Measurements from ENCODE around the gene BLVRA. TPM values are rescaled to one million over a fixed set of nuclear protein-coding genes. Genes with fewer than 3 reads are reported as not detected.

Gene BLVRA
- polyA plus RNA-seq, 1 donor (not counting 4 experiments of a cell fraction or from before 2014, with no cell fraction given), result 49.6 TPM

DNA sequence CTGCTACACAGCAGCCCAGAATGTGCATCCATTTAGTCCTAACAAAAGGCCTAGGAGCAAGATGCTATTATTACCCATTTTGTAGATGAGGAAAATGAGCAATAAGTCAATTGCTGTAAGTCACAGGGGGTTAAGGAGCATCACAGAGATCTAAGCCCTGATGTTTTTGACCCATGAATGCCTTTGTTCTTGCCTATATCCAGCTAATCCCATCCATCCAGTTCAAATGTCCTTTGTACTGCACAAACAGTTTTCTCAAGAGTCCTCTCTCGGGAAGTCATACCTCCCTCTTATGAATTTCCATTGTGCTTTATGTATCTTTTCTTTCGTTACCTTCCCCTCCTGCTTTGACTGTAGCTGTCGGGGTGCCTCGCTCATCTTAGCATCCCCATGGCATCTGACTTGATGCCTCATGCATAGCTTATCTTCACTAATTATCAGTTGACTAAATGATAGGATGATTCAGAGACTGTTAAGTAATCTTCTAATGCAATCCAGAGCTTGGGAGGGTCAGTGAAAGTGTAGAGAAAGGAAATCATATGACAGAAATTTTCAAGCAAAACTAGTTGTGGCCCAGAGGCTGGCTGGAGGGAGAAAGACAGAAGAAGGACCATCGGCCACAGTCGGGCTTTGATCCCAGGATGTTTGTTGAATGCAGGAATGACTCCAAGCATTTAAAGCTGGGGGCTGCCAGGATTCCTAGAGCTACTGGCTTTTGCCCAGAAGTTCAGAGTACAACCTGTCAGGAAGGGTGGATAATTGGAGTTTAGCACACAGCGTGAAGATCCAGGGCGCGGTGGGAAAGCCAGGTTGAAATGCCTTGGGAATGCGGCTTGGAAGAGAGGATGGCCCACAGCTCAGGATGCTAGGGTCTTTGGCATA is 23.5 kb downstream of the BLVRA start:
- DNase-seq (ENCODE audit: low read depth, low spot score) (no peak), FAIRE-seq (peak; percentile 32)
- Histone ChIP-seq H3K27me3 (ENCODE audit: control insufficient read depth, extremely low read depth, insufficient read depth, low read length) (no peaks in the 10 kb centered on the region), H3K79me2 (ENCODE audit: control insufficient read depth, insufficient read depth, low read length) (no peaks in the 10 kb centered on the region), H3K27ac (ENCODE audit: control insufficient read depth, insufficient read depth, low read length) (no peak overlapping the region), H3K9me3 (ENCODE audit: control insufficient read depth, low read depth, low read length) (no peaks in the 10 kb centered on the region), H3K36me3 (ENCODE audit: control insufficient read depth in 2 of 2, extremely low read depth in 1 of 2, insufficient read depth in 2 of 2, low read length in 2 of 2) (peaks cover 3 to 5% of the 10 kb centered on the region in 2 experiments), H3K9ac (ENCODE audit: control insufficient read depth, extremely low read depth, insufficient read depth, low read length) (no peak overlapping the region), H2AFZ (ENCODE audit: control insufficient read depth, low read length) (no peak overlapping the region), H3K4me2 (ENCODE audit: control insufficient read depth, extremely low read depth, insufficient read depth, low read depth, low read length) (peak overlapping the region; percentile 41), H4K20me1 (ENCODE audit: control insufficient read depth, extremely low read depth, insufficient read depth, low read length) (no peaks in the 10 kb centered on the region), H3K4me3 (ENCODE audit: control insufficient read depth in 2 of 3, extremely low read depth in 1 of 3, insufficient read depth in 2 of 3, low read depth in 1 of 3, low read length in 3 of 3) (no peak overlapping the region), H3K9me1 (ENCODE audit: control insufficient read depth, extremely low read depth, insufficient read depth, low read length) (no peaks in the 10 kb centered on the region), H3K4me1 (ENCODE audit: control insufficient read depth, extremely low read depth, insufficient read depth, low read length) (peaks cover 17% of the 10 kb centered on the region)
- no peak for TF ChIP-seq EZH2 (IDR thresholded peaks at IDR 0.05; ENCODE audit: low read length)
- TF ChIP-seq, protein P1, sequence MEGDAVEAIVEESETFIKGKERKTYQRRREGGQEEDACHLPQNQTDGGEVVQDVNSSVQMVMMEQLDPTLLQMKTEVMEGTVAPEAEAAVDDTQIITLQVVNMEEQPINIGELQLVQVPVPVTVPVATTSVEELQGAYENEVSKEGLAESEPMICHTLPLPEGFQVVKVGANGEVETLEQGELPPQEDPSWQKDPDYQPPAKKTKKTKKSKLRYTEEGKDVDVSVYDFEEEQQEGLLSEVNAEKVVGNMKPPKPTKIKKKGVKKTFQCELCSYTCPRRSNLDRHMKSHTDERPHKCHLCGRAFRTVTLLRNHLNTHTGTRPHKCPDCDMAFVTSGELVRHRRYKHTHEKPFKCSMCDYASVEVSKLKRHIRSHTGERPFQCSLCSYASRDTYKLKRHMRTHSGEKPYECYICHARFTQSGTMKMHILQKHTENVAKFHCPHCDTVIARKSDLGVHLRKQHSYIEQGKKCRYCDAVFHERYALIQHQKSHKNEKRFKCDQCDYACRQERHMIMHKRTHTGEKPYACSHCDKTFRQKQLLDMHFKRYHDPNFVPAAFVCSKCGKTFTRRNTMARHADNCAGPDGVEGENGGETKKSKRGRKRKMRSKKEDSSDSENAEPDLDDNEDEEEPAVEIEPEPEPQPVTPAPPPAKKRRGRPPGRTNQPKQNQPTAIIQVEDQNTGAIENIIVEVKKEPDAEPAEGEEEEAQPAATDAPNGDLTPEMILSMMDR (optimal IDR thresholded peaks at IDR 0.05 in 1 of 3, IDR thresholded peaks at IDR 0.05 in 1 of 3, conservative IDR thresholded peaks at IDR 0.05 in 1 of 3; ENCODE audit: extremely low read depth in 1 of 3, insufficient read depth in 2 of 3, low read length in 3 of 3), result no peak
- dilution Hi-C loops (cut with MboI; ENCODE audit: extremely low pct_ligation_motif_present, low sequenced_read_pairs), result no loop called here

GRCh38 chr7:43782768-43783555 is 24.5 kb downstream of the BLVRA start:
- Histone ChIP-seq H3K4me3 (ENCODE audit: control insufficient read depth in 2 of 3, extremely low read depth in 1 of 3, insufficient read depth in 2 of 3, low read depth in 1 of 3, low read length in 3 of 3) (no peak overlapping the region), H3K79me2 (ENCODE audit: control insufficient read depth, insufficient read depth, low read length) (no peaks in the 10 kb centered on the region), H3K9me3 (ENCODE audit: control insufficient read depth, low read depth, low read length) (no peaks in the 10 kb centered on the region), H3K9ac (ENCODE audit: control insufficient read depth, extremely low read depth, insufficient read depth, low read length) (no peak overlapping the region), H2AFZ (ENCODE audit: control insufficient read depth, low read length) (no peak overlapping the region), H3K27me3 (ENCODE audit: control insufficient read depth, extremely low read depth, insufficient read depth, low read length) (no peaks in the 10 kb centered on the region), H4K20me1 (ENCODE audit: control insufficient read depth, extremely low read depth, insufficient read depth, low read length) (no peaks in the 10 kb centered on the region), H3K4me2 (ENCODE audit: control insufficient read depth, extremely low read depth, insufficient read depth, low read depth, low read length) (no peak overlapping the region), H3K4me1 (ENCODE audit: control insufficient read depth, extremely low read depth, insufficient read depth, low read length) (peaks cover 17% of the 10 kb centered on the region), H3K27ac (ENCODE audit: control insufficient read depth, insufficient read depth, low read length) (no peak overlapping the region), H3K36me3 (ENCODE audit: control insufficient read depth in 2 of 2, extremely low read depth in 1 of 2, insufficient read depth in 2 of 2, low read length in 2 of 2) (peaks cover 6 to 8% of the 10 kb centered on the region in 2 experiments), H3K9me1 (ENCODE audit: control insufficient read depth, extremely low read depth, insufficient read depth, low read length) (no peaks in the 10 kb centered on the region)
- dilution Hi-C loops (cut with MboI; ENCODE audit: extremely low pct_ligation_motif_present, low sequenced_read_pairs), result no loop called here
- DNase-seq (ENCODE audit: low read depth, low spot score), result no peak
- TF ChIP-seq EZH2 (IDR thresholded peaks at IDR 0.05; ENCODE audit: low read length), result no peak
- TF ChIP-seq, protein P1 (optimal IDR thresholded peaks at IDR 0.05 in 1 of 3, IDR thresholded peaks at IDR 0.05 in 1 of 3, conservative IDR thresholded peaks at IDR 0.05 in 1 of 3; ENCODE audit: extremely low read depth in 1 of 3, insufficient read depth in 2 of 3, low read length in 3 of 3), result no peak
- FAIRE-seq, result no peak
